ENCODE data around the gene LCTL.

- TF ChIP-seq CTCF (IDR thresholded peaks at IDR 0.05; ENCODE audit: insufficient read depth, low read depth, low read length) (no peak), EZH2 (IDR thresholded peaks at IDR 0.05; ENCODE audit: insufficient read depth, low read length) (no peak)
These were observed 29.0 kb upstream of the LCTL start for GRCh38 chr15:66594836-66595235.
